H1 (cell line): ENCODE data around the gene GPR141. TPM values are rescaled to one million over a fixed set of nuclear protein-coding genes. Genes with fewer than 3 reads are reported as not detected.

ENCODE experiments used
- CTCF ChIA-PET: fragments of 300-600 bp; sonication (Branson Sonifier 250); formaldehyde crosslinking; loops from one replicate; lab custom pipeline; 2021; ENCODE audit not compliant: partially characterized antibody; lab: Charles Lee
- POLR2A ChIA-PET: fragments of 300-600 bp; sonication (Branson Sonifier 250); formaldehyde crosslinking; loops from one replicate; lab custom pipeline; 2021; ENCODE audit warnings: inconsistent platforms; ENCODE audit not compliant: partially characterized antibody; lab: Charles Lee
- DNase-seq, 2 experiments: peaks; one replicate each; pipeline versions ENCODE4 v3.0.0 to v3.0.0-alpha.2; 2010 to 2022; ENCODE audit warnings: low spot score in 2 of 2, low read depth in 1 of 2, mixed read lengths in 1 of 2
- FAIRE-seq: peaks from 2 replicates; lab custom pipeline; 2011; peaks lifted over from hg19 to GRCh38; lab: Jason Lieb, UNC
- H2AFZ ChIP-seq: 2 replicates; pipeline ENCODE4 v1.8.1; 2012; ENCODE audit warnings: low read length, inconsistent platforms
- H2AK5ac ChIP-seq: 2 replicates; pipeline ENCODE4 v1.6.1; 2013; ENCODE audit warnings: low read depth, low read length
- H2BK120ac ChIP-seq: replicated peaks from 2 replicates; pipeline ENCODE3; 2013; ENCODE audit warnings: low read depth, low read length, inconsistent platforms
- H2BK12ac ChIP-seq: 2 replicates; pipeline ENCODE4 v1.6.1; 2013; ENCODE audit warnings: low read depth, low read length
- H2BK15ac ChIP-seq: 2 replicates; pipeline ENCODE4 v1.6.1; 2013; ENCODE audit warnings: low read length
- H2BK20ac ChIP-seq: 2 replicates; pipeline ENCODE4 v1.6.1; 2013; ENCODE audit warnings: low read length
- H2BK5ac ChIP-seq: 2 replicates; pipeline ENCODE4 v1.6.1; 2013; ENCODE audit warnings: low read depth, low read length
- H3K14ac ChIP-seq: 2 replicates; pipeline ENCODE4 v1.6.1; 2013; ENCODE audit warnings: inconsistent platforms; ENCODE audit not compliant: insufficient read length
- H3K18ac ChIP-seq: 2 replicates; pipeline ENCODE4 v1.6.1; 2013; ENCODE audit warnings: low read length; ENCODE audit errors: extremely low read depth
- H3K23ac ChIP-seq: 2 replicates; pipeline ENCODE4 v1.6.1; 2013; ENCODE audit warnings: inconsistent platforms; ENCODE audit not compliant: insufficient read length
- H3K23me2 ChIP-seq: 2 replicates; pipeline ENCODE4 v1.6.1; 2013; ENCODE audit warnings: low read depth, low read length
- H3K27ac ChIP-seq: 2 replicates; pipeline ENCODE4 v1.6.1; 2011; ENCODE audit warnings: low read depth, low read length, inconsistent platforms
- H3K27me3 ChIP-seq, 4 experiments: replicated peaks in 1 of 4; 1 replicate in 1 of 4; 2 replicates in 3 of 4; pipeline versions ENCODE4 v1.6.1 to v1.8.1; 2011 to 2013; ENCODE audit warnings: low read length in 3 of 4, mild to moderate bottlenecking in 3 of 4, inconsistent platforms in 2 of 4, mixed read lengths in 2 of 4, moderate library complexity in 1 of 4; ENCODE audit not compliant: control insufficient read depth in 3 of 4, insufficient read depth in 3 of 4; ENCODE audit errors: extremely low read depth in 1 of 4
- H3K36me3 ChIP-seq, 4 experiments: 2 replicates each; pipeline versions ENCODE4 v1.6.1 to v1.8.1; 2011 to 2013; ENCODE audit warnings: mild to moderate bottlenecking in 4 of 4, low read length in 3 of 4, moderate library complexity in 2 of 4, control low read depth in 1 of 4, inconsistent platforms in 1 of 4; ENCODE audit not compliant: insufficient read depth in 4 of 4, control insufficient read depth in 2 of 4
- H3K4ac ChIP-seq: replicated peaks from 2 replicates; pipeline ENCODE3; 2013; ENCODE audit warnings: low read length, low read depth, mixed read lengths, inconsistent platforms; ENCODE audit not compliant: insufficient read length
- H3K4me1 ChIP-seq, 4 experiments: replicated peaks in 1 of 4; 1 replicate in 1 of 4; 2 replicates in 3 of 4; pipeline versions ENCODE4 v1.6.1 to v1.8.1; 2011 to 2013; ENCODE audit warnings: low read length in 3 of 4, inconsistent platforms in 2 of 4, mixed read lengths in 1 of 4; ENCODE audit not compliant: insufficient read depth in 4 of 4, control insufficient read depth in 3 of 4
- H3K4me2 ChIP-seq, 2 experiments: 2 replicates each; pipeline versions ENCODE4 v1.6.1 to v1.8.1; 2011 to 2013; ENCODE audit warnings: low read depth in 2 of 2, low read length in 2 of 2, control low read depth in 1 of 2, inconsistent platforms in 1 of 2, mild to moderate bottlenecking in 1 of 2; ENCODE audit not compliant: insufficient read depth in 1 of 2
- H3K4me3 ChIP-seq, 4 experiments: fragments of 200-600, 300-600 bp in 1 of 4; sonication (generic), shearing (Covaris generic), sonication (Bioruptor Twin) in 1 of 4; 2 replicates each; pipeline versions ENCODE4 v1.5.1 to v1.8.1; 2011 to 2016; ENCODE audit warnings: low read length in 4 of 4, low read depth in 3 of 4, control low read depth in 2 of 4, inconsistent platforms in 2 of 4, mild to moderate bottlenecking in 2 of 4, mixed read lengths in 1 of 4, moderate library complexity in 1 of 4; ENCODE audit not compliant: insufficient read depth in 2 of 4; ENCODE audit errors: extremely low read depth in 1 of 4
- H3K56ac ChIP-seq: replicated peaks from 2 replicates; pipeline ENCODE3; 2013; ENCODE audit warnings: low read depth, mild to moderate bottlenecking, mixed read lengths, low read length, inconsistent platforms; ENCODE audit not compliant: insufficient read length
- H3K79me1 ChIP-seq: 2 replicates; pipeline ENCODE4 v1.6.1; 2013; ENCODE audit warnings: low read depth, low read length, control low read depth
- H3K79me2 ChIP-seq, 2 experiments: 2 replicates each; pipeline versions ENCODE4 v1.6.1 to v1.8.1; 2012 to 2013; ENCODE audit warnings: low read length in 2 of 2, mild to moderate bottlenecking in 2 of 2, inconsistent platforms in 1 of 2; ENCODE audit not compliant: insufficient read depth in 2 of 2, control insufficient read depth in 1 of 2
- H3K9ac ChIP-seq, 4 experiments: replicated peaks in 1 of 4; 1 replicate in 1 of 4; 2 replicates in 3 of 4; pipeline versions ENCODE4 v1.6.1 to v1.8.1; 2011 to 2013; ENCODE audit warnings: low read depth in 3 of 4, low read length in 3 of 4, control low read depth in 2 of 4, mild to moderate bottlenecking in 2 of 4, moderate library complexity in 2 of 4, inconsistent platforms in 1 of 4; ENCODE audit errors: extremely low read depth in 1 of 4
- H3K9me3 ChIP-seq, 2 experiments: 2 replicates each; pipeline versions ENCODE4 v1.6.1 to v1.8.1; 2012 to 2013; ENCODE audit warnings: mild to moderate bottlenecking in 2 of 2, moderate library complexity in 2 of 2, control low read depth in 1 of 2, inconsistent platforms in 1 of 2, low read depth in 1 of 2, low read length in 1 of 2, mixed read lengths in 1 of 2; ENCODE audit not compliant: insufficient read depth in 2 of 2
- H4K20me1 ChIP-seq, 2 experiments: replicated peaks in 1 of 2; 2 replicates each; pipeline versions ENCODE3 to v1.8.1; 2011 to 2013; ENCODE audit warnings: inconsistent platforms in 2 of 2, low read length in 2 of 2, mild to moderate bottlenecking in 1 of 2; ENCODE audit not compliant: insufficient read depth in 2 of 2, control insufficient read depth in 1 of 2
- H4K5ac ChIP-seq: 2 replicates; pipeline ENCODE4 v1.6.1; 2013; ENCODE audit warnings: low read length, low read depth, mixed read lengths, inconsistent platforms; ENCODE audit not compliant: insufficient read length
- H4K8ac ChIP-seq: 2 replicates; pipeline ENCODE4 v1.8.0; 2013; ENCODE audit warnings: mild to moderate bottlenecking, moderate library complexity, low read length, inconsistent platforms; ENCODE audit not compliant: insufficient read depth; ENCODE audit errors: extremely low read depth
- H4K91ac ChIP-seq: replicated peaks from 2 replicates; pipeline ENCODE3; 2013; ENCODE audit warnings: low read length, mixed read lengths, inconsistent platforms; ENCODE audit not compliant: insufficient read length
- CHD2 ChIP-seq: IDR thresholded peaks from 2 replicates; pipeline ENCODE4 v1.6.1; 2012; ENCODE audit warnings: low read length, improper control_type of control experiment
- EP300 ChIP-seq, 2 experiments: IDR thresholded peaks; 1 replicate in 1 of 2; 2 replicates in 1 of 2; pipeline ENCODE4 v1.6.1; 2011 to 2012; ENCODE audit warnings: low read depth in 2 of 2, low read length in 2 of 2, mild to moderate bottlenecking in 2 of 2, borderline replicate concordance in 1 of 2, inconsistent platforms in 1 of 2, moderate library complexity in 1 of 2
- JUND ChIP-seq: IDR thresholded peaks from 2 replicates; pipeline ENCODE4 v1.6.1; 2011; ENCODE audit warnings: mild to moderate bottlenecking, improper control_type of control experiment, low read length
- KDM1A ChIP-seq: fragments of 200-600, 300-600 bp; sonication (generic); IDR thresholded peaks from 2 replicates; pipeline ENCODE4 v1.7.1; 2016; ENCODE audit warnings: mild to moderate bottlenecking, low read length, borderline replicate concordance
- KDM4A ChIP-seq: IDR thresholded peaks from one replicate; pipeline ENCODE4 v1.7.1; 2012; ENCODE audit warnings: low read depth, mild to moderate bottlenecking, moderate library complexity, low read length, inconsistent platforms; ENCODE audit not compliant: severe bottlenecking
- KDM5A ChIP-seq: fragments of 200-600 bp; IDR thresholded peaks from 2 replicates; pipeline ENCODE4 v1.7.1; 2012; ENCODE audit warnings: mild to moderate bottlenecking, low read length, inconsistent platforms, mixed read lengths
- POLR2A ChIP-seq, 2 experiments: IDR thresholded peaks; 1 replicate in 1 of 2; 2 replicates in 1 of 2; pipeline ENCODE4 v1.6.1; 2011; ENCODE audit warnings: low read depth in 2 of 2, low read length in 2 of 2, mild to moderate bottlenecking in 2 of 2; ENCODE audit errors: control extremely low read depth in 1 of 2
- RNF2 ChIP-seq: fragments of 200-900, 300-1000 bp; sonication (generic); IDR thresholded peaks from 2 replicates; pipeline ENCODE4 v1.7.1; 2016; ENCODE audit warnings: borderline replicate concordance, low read depth, mild to moderate bottlenecking, antibody characterized with exemption, low read length; ENCODE audit not compliant: poor library complexity, severe bottlenecking; ENCODE audit errors: missing control alignments
- SRF ChIP-seq: IDR thresholded peaks from 2 replicates; pipeline ENCODE4 v1.6.1; 2011; ENCODE audit warnings: mild to moderate bottlenecking, low read depth, low read length, moderate library complexity
- SUZ12 ChIP-seq: fragments of 200-600 bp; sonication (generic); IDR thresholded peaks from 2 replicates; pipeline ENCODE4 v1.6.1; 2012; ENCODE audit warnings: mild to moderate bottlenecking, inconsistent platforms, low read length, moderate library complexity, mixed read lengths
- ZNF274 ChIP-seq: IDR thresholded peaks from 2 replicates; pipeline ENCODE4 v1.7.0; 2012; ENCODE audit warnings: low read length, borderline replicate concordance; ENCODE audit errors: extremely low read depth
- WGBS, 2 experiments: shearing (Covaris generic) in 1 of 2; methylation state at CpG; one replicate each; pipeline versions ENCODE4 v1.1.6 to v1.1.7; 2013 to 2015; ENCODE audit warnings: low lambda C conversion rate in 2 of 2, mixed read lengths in 2 of 2, inconsistent platforms in 1 of 2, low coverage in 1 of 2, missing lambda C conversion rate in 1 of 2; ENCODE audit not compliant: insufficient replicate concordance in 2 of 2, insufficient coverage in 1 of 2, insufficient read length in 1 of 2; ENCODE audit errors: extremely low coverage in 1 of 2, missing lambda C conversion rate in 1 of 2; 5-methylcytosine and 5-hydroxymethylcytosine counted together
- polyA plus RNA-seq, 7 experiments: library from polyadenylated mRNA; depleted of rRNA in 3 of 7; stranded (reverse) in 5 of 7; unstranded in 2 of 7; fragments of >200 nt in 5 of 7; fragments of 200-250 nt in 2 of 7; gene quantifications; 1 replicate in 5 of 7; 2 replicates in 1 of 7; 4 replicates in 1 of 7; pipeline versions ENCODE4 v1.2.1 to v1.2.3, GENCODE V29; 2011 to 2013; ENCODE audit warnings: missing spikeins in 2 of 7, mixed read lengths in 2 of 7
- total RNA-seq: library from RNA; stranded (reverse); fragmentation: NEBNext Ultra II Directional; extraction: Animal tissue kit (Norgen Biotek cat#: 25700); gene quantifications from 2 replicates; pipeline ENCODE4 v1.2.1, GENCODE V29; 2021

The GPR141 gene
- total and polyA plus RNA-seq, 2 of the 8 experiments (the other 6 are each of a cell fraction or from before 2014, with no cell fraction given): 0.45 to 1.0 TPM

GRCh38 chr7:37705976-37706375 lies 22.4 kb downstream of the GPR141 start:
- H2BK20ac ChIP-seq: no peak overlapping the region
- no peak overlapping the region for H2BK5ac ChIP-seq
- H3K4me2 ChIP-seq: no peak overlapping the region
- H3K56ac ChIP-seq: no peak overlapping the region
- H2AK5ac ChIP-seq: no peak overlapping the region
- FAIRE-seq: no peak
- H3K4ac ChIP-seq: no peak overlapping the region
- H3K4me1 ChIP-seq: peaks cover 0 to 10% (median 7%) of the 10 kb centered on the region in 4 experiments; a peak in 4 of 7 replicates
- H2BK15ac ChIP-seq: no peak overlapping the region
- H4K91ac ChIP-seq: no peak overlapping the region
- H2BK12ac ChIP-seq: no peak overlapping the region
- no peaks in the 10 kb centered on the region for H3K23me2 ChIP-seq
- H2AFZ ChIP-seq: no peak overlapping the region; the same call in 1 of the 2 replicates
- H3K9ac ChIP-seq: no peak overlapping the region
- no peak overlapping the region for H3K4me3 ChIP-seq
- CTCF ChIA-PET: interaction anchor here (0.9 to 3.4 kb wide), 7 partner anchors 11 to 210 kb away, joined by 3 to 13 read pairs (median 4); no protein-coding TSS in a partner anchor
- H3K23ac ChIP-seq: no peak overlapping the region
- no peak overlapping the region for H3K18ac ChIP-seq
- no peak overlapping the region for H3K27ac ChIP-seq
- DNase-seq: no peak
- H3K27me3 ChIP-seq: no peaks in the 10 kb centered on the region
- H2BK120ac ChIP-seq: no peak overlapping the region
- no peak for TF ChIP-seq ZNF274
- TF ChIP-seq KDM5A: no peak
- no peak for TF ChIP-seq RNF2
- TF ChIP-seq KDM1A: no peak
- TF ChIP-seq SUZ12: no peak
- no peak for TF ChIP-seq KDM4A
- no peak for TF ChIP-seq EP300 (IDR thresholded peaks at IDR 0.05; ENCODE audit: borderline replicate concordance in 1 of 2, low read depth in 2 of 2, low read length in 2 of 2)
- TF ChIP-seq POLR2A (IDR thresholded peaks at IDR 0.05; ENCODE audit: control extremely low read depth in 1 of 2, low read depth in 2 of 2, low read length in 2 of 2): no peak
- no peak for TF ChIP-seq CHD2
- no peak for TF ChIP-seq JUND
- no peak for TF ChIP-seq SRF
- TF ChIP-seq, all 59 proteins: peak for 0
- Histone ChIP-seq H3K14ac (no peak overlapping the region), H3K36me3 (no peaks in the 10 kb centered on the region), H3K79me1 (no peaks in the 10 kb centered on the region), H3K79me2 (no peaks in the 10 kb centered on the region), H4K8ac (no peak overlapping the region), H3K9me3 (no peaks in the 10 kb centered on the region), H4K20me1 (no peaks in the 10 kb centered on the region), H4K5ac (no peak overlapping the region)
- POLR2A ChIA-PET: no interaction called here
- WGBS, 2 experiments: 81% methylated on average over 6 of the region's 6 CpGs; no CpG with 5 or more reads in 1 of the 2 experiments
